AG09309 (cell line): ENCODE data around the gene PLA2G4A.

Source experiments
- DNase-seq: peaks from one replicate; pipeline ENCODE4 v3.0.0-alpha.2; 2010; ENCODE audit warnings: low read depth
- H3K4me3 ChIP-seq: 2 replicates; pipeline ENCODE4 v1.5.1; 2011; ENCODE audit warnings: mild to moderate bottlenecking, low read depth, low read length, moderate library complexity; ENCODE audit not compliant: control insufficient read depth
- CTCF ChIP-seq: IDR thresholded peaks from 2 replicates; pipeline ENCODE4 v1.5.1; 2011; ENCODE audit warnings: mild to moderate bottlenecking, low read depth, low read length, inconsistent platforms; ENCODE audit not compliant: insufficient read depth, control insufficient read depth; ENCODE audit errors: missing control alignments

PLA2G4A gene

GRCh38 chr1:186899577-186899976 lies 70.8 kb downstream of the PLA2G4A start:
- TF ChIP-seq CTCF = no peak
- DNase-seq = no peak
- no peak overlapping the region for H3K4me3 ChIP-seq

DNA sequence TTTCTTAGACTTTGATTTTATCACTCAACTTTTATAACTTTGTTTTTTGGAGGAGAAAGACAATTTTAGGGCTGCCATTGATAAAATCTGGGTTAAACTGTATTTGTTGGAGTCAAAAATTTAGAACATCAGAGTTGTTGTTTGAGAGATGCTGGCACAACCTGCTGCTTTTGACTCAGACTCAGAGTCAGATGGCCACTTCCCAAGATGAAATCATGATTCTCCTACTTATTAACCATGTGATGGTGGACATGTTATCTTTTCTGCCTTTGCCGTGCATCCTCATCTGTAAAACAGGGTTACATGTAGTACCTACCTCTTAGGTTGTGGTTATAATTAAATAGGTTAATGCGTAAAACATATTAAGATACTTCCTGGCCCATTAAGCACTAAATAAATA lies 71.2 kb downstream of the PLA2G4A start:
- H3K4me3 ChIP-seq = no peak overlapping the region
- no peak for DNase-seq
- no peak for TF ChIP-seq CTCF

GRCh38 chr1:186900539-186901237 lies 71.9 kb downstream of the PLA2G4A start:
- TF ChIP-seq CTCF = no peak
- DNase-seq = no peak
- H3K4me3 ChIP-seq = no peak overlapping the region

DNA sequence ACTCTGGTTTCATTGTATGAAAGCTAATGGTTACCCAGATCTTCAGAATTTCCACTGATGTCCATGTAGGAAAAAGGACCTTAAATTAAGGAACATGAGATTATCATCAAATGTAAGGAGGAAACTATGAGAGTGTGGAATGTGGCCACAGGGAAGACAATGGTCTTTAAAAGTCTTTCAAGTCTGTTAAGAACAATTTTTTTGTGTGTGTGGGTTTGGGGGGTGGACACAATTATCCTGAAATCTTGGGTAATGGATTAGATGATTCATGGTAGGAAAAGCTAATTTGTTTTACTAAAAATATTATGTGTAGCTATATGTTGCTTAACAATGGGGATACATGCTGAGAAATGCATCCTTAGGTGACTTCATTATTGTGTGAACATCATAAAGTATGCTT lies 72.9 kb downstream of the PLA2G4A start:
- no peak for DNase-seq
- H3K4me3 ChIP-seq = no peak overlapping the region
- TF ChIP-seq CTCF = no peak

DNA sequence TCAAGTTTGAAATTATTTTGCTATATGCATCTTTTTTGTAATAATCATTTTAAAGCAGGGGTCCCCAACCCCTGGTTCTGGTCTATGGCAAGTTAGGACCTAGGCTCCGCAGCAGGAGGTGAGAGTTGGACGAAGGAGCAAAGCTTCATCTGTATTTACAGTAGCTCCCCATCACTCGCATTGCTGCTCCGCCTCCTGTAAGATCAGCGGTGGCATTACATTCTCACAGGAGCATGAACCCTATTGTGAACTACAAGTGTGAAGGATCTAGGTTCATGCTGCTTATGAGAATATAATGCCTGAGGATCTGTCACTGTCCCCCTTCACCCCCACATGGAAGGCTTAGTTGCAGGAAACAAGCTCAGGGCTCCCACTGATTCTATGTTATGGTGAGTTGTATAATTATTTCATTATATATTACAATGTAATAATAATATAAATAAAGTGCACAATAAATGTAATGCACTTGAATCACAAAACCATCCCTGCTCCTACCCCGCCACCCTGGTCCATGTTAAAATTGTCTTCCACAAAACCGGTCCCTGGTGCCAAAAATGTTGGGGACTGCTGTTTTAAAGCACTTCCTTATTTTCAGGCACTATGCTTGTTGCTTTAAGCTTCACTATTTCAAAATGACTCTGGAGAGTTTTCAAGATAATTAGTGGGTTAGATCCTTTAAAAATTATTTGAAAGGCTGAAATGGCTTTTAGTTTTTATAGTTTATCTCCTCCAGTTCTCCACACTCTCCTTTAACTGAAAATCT lies 74.8 kb downstream of the PLA2G4A start:
- TF ChIP-seq CTCF = no peak
- no peak overlapping the region for H3K4me3 ChIP-seq
- DNase-seq = no peak

DNA sequence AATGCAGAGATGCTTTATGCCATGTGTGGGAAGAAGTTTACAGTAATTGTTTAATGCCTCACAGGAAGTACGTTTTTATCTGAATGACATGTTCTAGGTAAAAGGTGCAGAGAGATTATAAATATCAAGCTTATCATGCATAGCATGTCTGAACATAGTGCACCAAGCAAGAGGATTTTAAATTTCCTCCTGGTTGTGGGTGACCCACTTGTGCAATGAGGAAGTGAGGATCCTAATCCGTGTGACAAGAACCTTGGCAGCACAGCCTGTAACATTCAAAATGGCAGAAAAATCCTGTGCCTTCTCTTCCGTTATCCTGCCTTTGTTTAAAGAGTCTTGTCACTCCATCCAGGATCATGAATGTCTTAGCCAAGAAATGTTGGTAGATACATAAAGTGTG lies 75.6 kb downstream of the PLA2G4A start:
- H3K4me3 ChIP-seq = no peak overlapping the region
- DNase-seq = no peak
- TF ChIP-seq CTCF = no peak
